ENCODE measurements around the gene EFNB1.
"Not testable (repeated sequence)": the region's sequence is repeated elsewhere in the genome, so short reads cannot be mapped to it uniquely, and the experiment has no call there.

The EFNB1 gene

DNA sequence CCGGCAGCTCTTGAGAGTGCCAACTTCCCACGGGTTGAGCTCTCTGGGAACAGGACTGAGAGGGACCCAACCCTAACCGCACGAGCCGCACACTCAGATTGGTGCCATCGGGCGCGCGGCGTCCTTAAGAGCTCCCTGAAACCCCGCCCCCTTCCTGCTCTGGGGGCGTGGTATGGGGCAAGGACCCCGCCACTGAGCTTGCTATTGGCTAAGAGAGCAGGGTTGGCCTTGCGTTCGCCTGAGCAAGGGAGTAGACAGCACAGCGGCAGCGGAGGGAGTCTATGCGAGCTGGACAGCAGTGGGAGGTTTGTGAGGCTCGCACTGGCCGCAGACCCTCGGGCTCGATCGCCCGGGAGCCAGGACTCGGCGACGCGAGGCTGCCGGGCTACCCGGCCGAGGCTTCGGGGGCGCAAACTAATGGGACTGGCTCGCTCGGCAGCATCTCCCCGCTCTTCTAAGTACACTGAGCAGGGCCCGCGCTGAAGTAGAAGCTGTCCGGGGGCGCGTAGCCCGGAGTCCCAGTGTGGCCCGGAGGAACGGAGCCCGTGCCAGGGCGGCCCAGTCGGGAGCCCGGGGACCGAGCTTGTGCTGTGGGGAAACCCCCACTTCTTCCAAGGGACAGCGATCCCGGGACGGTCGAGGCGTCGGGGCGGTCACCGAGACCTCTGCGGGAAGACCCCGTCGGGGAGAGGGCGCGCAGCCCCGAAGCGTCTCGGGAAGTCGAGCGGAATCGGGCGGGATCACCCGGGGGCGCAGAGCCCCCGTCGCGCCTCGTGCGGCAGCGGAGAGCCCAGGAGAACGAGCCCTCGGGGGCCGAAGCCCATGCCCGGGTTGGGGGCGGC, at the start of gene EFNB1:
Gene EFNB1 (plus strand): TSS at position 282 of the 842 bp plus-strand sequence. CDS start 756 bp downstream, outside the sequence.
- DNase-seq, result peak; percentile 73 to 85

DNA sequence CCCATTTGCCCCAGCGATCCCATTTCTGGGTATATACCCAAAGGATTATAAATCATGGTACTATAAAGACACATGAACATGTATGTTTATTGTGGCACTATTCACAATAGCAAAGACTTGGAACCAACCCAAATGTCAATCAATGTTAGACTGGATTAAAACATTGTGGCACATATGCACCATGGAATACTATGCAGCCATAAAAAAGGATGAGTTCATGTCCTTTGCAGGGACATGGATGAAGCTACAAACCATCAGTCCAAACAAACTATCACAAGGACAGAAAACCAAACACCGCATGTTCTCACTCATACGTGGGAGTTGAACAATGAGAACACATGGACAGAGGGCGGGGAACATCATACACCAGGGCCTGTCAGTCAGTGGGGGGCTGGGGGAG, 47.5 kb upstream of the EFNB1 start:
- not testable (repeated sequence) for DNase-seq

DNA sequence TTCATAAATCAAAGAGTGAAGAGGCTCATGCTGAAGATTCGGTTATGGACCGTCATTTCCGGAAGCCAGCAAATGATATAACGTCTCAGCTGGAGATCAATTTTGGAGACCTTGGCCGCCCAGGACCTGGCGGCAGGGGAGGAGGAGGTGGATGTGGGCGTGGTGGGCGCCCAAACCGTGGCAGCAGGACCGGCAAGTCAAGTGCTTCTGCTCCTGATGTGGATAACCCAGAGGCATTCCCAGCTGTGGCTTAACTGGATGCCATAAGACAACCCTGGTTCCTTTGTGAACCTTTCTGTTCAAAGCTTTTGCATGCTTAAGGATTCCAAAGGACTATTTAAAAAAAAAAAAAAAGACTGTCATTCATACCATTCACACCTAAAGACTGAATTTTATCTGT, 44.0 kb upstream of the EFNB1 start:
- no peak for DNase-seq

DNA sequence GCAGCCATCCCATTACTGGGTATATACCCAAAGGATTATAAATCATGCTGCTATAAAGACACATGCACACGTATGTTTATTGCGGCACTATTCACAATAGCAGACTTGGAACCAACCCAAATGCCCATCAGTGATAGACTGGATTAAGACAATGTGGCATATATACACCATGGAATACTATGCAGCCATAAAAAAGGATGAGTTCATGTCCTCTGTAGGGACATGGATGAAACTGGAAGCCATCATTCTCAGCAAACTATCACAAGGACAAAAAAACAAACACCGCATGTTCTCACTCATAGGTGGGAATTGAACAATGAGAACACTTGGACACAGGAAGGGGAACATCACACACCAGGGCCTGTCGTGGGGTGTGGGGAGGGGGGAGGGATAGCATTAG, 42.2 kb upstream of the EFNB1 start:
- DNase-seq, result not testable (repeated sequence)

DNA sequence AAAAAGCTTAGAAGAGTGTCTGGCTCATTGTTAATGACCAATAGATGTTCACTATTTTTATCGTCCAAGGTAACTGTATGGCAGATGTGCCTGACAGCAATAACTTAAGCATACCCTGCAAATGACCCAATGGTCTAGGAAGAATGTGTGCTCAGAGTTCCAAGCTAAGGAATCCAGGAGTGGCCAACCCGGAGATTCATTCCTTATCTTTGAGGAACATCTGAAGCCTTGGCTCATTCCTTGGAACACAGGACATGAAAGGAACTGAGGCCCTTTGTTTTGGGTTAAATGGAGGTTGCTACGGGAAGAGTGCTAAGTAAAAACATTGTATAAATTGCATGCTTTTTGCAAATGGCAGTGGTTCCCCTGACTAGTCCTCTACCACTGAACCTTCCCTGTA, 38.9 kb upstream of the EFNB1 start:
- DNase-seq, result no peak

DNA sequence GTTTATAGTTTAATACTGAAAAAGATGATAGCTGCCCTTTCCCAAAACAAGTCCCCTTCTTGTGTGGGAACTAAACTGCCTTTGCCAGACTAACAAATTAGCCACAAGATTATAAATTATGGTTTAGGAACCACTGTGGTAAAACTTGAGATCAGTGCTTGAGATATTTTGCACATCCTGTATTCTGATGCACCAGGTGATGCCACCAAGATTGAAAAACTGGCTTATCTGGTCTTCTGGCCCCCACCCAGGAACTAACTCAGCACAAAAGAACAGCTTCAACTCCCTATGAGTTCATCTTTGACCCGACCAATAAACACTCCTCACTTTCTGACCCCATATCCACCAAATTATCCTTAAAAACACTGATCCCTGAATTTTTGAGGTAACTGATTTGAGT, 36.7 kb upstream of the EFNB1 start:
- no peak for DNase-seq

DNA sequence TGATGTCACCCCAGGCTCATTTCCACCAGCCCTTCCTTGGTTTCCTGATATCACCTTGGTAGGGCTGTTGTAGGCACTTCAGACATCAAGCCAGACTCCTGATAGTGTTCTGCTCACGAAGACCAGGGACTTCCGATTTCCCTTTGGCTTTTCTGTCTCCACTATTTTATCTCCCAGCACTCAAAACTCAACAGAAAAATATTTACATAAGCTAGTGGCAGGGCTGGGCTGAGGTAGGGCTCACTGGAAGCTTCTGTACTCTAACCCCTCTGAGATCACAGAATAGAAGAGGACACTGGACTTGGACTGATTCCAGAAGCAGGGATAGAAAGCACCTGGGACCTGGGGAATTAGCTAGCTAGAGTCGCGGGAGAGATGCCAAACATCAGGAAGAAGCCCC, 34.4 kb upstream of the EFNB1 start:
- DNase-seq, result no peak

DNA sequence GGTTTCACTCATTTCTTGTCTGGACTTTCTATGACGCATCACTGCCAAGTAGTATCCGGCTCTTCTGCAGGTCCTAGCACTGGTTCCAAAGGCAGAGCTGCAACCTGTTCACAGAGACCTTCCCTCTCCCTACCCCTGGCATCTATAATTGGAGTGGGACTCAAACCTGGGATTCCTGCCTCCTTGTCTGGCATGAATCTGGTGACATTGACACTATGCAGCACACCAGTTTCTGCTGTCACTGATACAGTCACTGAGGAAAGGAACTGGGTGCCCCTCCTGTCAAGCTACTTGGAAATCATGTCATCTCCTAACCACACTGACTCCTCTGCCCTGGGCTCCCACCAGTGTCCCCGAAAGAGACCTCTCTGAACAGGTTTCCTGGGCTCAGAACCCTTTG, 33.1 kb upstream of the EFNB1 start:
- no peak for DNase-seq

DNA sequence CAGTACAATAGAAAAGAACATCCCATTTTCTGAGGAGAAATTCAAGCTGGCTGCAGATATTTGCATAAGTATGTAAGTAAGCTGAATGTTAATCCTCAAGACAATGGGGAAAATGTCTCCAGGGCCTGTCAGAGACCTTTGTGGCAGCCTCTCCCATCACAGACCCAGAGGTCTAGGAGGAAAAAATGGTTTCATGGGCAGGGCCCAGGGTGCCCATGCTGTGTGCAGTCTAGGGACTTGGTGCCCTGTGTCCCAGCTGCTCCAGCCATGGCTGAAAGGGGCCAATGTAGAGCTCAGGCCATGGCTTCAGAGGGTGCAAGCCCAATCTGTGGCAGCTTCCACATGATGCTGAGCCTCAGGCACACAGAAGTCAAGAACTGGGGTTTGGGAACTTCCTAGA, 30.4 kb upstream of the EFNB1 start:
- DNase-seq, result not testable (repeated sequence)

DNA sequence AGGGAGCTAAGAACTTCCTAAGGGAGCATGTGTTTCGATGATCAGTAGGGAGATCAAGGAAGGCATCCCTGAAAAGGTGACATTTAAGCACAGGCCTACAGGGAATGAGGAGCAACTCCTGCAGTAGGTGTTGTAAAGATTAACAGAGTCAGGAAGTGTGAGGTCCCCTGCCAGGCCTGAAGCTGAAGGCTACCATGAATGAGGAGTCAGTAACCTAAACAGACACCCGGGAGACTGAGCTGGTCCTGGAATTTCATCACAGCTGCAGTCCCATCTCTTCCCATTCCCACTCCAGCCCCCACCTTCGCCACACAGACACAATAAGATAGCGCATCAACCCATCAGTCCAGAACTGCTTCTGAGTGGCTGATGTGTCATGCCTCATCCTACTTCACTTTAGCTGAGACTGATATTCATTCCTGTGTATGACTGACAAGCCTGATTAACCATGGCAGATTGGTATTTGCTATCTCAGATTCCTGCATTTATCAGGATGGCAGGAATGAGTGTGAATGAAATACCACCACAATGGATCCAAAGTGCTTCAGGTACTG, 27.0 kb upstream of the EFNB1 start:
- DNase-seq, result no peak

DNA sequence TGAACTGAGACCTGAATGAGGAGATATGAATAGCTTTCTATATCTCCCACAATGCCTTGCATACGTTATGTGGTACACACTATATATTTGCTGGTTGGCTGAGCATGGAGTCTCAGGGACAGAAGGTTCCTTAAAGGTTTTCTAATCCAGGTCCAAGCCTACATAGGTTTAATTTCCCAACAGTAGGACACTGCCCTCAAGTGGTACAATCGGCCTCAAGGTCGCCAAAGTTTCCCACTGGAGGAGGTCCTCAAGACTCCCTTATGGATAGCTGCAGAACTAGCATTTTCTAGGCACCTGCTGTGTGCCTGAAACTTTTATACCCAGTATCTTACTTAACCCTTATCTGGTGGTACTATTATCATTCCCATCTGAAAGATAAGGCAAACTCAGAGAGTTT, 21.0 kb upstream of the EFNB1 start:
- no peak for DNase-seq

DNA sequence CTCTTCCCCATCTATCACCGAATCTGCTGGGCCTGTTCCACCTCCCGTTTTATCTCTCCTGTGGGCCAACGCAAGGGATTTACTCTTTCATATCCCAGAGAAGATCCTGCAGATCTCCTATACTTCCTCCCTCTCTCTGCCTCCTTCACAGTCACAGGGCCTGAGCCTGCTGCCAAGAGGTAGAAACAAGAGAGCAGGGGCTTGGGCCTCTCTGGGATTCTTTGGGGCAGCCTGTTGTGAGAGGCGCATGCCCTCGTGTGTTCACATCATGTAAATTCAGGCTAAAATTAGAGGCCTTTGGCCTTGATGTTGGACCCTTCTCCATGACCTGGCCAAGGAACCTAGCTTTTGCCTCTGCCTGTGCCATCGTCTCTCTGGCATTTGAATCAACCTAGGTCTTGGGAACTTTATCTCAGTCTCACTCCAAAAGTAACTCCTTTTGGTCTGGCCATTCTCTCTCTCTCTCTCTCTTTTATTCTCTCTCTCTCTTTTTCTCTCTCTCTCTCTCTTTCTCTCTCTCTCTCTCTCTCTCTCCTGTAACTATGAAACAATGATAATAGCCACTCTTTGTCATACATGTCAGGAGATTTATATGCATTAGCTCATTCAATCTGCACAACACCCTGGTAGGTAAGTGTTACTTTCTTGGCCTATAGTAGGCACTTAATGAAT, 20.0 kb upstream of the EFNB1 start:
- DNase-seq, result no peak

DNA sequence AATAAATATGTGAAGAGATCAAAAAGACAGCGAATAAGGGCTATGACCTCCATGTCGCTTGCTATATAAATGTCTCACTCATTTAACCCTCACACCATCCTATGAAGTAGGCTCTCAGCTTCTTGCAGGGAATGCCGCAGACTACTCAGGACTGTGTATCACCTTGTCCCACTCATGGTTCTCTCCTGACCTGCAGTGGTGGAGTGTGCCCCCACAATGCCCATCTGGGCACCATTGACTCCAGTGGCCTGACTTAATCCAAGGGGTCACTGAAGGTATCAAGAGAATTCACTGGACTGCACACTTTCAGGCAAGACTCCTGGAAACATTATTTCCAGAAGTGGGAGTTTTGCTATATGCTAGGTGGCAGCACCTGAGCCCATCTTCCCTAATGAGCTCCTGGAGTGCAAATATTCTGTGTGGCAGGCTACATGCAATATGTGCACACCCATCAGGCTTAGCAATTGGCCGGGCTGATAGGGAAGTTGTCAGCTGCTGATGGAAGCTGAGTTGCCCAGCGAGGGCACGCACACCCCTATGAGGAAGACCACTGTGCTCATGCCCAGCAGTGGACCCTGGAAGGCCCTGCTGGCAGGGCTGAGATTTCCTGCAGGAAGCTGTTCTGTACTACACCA, 8.2 kb upstream of the EFNB1 start:
- DNase-seq, result no peak

DNA sequence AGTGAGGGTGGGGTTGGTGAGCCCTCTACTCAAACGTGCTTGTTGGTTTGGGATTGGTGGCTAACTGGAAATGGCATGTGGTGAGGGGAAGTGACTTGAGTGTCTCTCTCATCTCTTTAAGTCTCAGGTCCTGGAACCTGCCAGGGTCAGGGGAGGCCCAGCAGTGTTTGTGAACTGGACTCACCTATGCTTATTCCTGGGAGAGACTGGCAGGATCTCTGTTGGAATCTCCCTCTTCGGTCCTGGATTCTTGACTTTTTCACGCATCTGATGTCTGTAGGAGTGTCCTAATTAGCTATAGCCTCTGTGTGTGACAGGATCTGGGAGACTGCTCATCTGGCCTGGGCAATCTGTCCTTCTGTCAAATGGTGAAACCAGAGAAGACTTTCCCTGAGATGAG, 7.2 kb upstream of the EFNB1 start:
- DNase-seq, result no peak

DNA sequence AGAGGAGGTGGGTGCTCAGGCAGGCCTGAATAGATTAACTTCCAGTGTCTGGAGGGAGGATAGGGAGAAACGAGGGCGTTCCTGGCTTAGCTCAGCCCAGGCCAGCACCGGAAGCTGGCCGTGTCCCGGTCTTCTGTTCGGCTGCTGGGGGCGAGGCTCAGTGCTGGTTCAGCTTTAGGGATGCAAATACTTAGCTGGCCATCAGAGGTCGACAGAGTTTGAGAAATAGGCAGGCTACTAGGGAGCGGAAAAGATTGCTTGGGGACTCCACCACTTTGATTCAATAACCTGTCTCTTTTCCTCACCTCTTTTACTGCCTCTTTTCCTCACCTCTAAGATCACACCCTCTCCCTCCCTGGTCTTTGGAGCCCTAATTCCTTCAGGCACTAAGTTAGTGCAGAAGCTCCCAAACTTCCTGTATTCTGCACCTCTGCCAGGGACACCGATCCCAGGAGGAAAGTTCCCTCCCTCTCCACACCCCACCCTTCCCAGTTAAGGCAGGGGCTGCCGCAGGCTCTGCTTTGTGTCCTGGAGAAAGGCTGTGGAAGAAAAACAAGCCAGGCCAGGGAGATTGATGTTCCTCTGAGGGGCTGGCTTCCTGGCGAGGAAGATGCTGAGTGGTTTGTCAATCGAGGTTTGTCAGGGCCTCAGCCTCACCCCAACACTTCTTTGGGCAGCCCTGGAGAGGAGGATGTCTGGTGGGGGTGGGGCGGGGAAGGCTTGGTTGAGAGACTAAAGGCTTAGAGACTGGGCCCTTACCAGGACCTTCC, 6.0 kb upstream of the EFNB1 start:
- DNase-seq, result no peak

DNA sequence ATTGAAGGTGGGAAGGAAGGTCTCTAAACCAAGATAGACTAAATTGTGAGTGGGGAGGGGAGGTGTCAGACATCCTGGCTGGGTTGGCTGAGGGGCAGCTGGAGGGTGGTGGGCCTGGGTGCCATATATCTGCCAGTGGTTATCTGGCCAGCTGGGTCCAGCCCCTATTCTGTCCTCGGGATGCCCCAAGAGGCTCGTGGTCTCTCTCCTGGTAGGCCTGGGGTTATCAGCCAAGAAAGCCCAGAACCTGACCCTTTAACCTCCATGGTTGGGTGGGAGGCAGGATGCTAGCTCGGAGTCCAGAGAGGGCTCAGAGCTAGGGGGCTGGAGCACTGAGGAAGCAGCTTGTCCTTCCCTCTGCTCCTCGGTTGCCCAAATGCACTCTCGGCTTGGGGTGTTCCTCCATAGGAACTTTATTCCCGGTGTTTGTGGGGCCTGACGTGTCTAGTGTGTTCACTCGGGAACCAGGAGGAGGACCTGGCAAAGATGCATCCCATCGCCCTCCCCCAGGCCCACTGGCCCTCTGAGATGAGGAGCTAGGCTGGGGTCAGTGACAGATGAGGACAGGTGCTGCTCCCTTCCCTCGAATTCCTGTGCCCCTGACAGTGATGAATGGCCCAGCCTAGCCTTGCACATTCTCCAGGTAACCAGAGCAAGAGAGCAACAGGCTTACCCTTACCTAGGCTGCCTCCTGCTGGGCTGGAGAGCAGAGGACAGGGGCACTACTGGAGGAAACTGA, 5.2 kb upstream of the EFNB1 start:
- no peak for DNase-seq

DNA sequence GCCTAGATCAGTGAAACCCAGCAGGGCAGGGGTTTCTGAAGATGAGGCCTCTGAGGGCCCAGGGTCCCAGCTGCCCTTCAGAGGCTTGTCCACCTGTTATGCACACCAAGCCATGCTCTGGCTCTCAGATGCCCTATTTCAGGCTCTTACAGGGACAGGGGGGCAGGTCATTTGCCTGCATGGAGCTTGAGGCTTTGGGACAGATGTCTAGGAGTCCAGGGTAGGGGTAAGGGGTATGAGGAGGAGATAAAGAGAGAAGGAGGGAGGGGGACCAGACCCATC, 4.7 kb upstream of the EFNB1 start:
- DNase-seq, result no peak

DNA sequence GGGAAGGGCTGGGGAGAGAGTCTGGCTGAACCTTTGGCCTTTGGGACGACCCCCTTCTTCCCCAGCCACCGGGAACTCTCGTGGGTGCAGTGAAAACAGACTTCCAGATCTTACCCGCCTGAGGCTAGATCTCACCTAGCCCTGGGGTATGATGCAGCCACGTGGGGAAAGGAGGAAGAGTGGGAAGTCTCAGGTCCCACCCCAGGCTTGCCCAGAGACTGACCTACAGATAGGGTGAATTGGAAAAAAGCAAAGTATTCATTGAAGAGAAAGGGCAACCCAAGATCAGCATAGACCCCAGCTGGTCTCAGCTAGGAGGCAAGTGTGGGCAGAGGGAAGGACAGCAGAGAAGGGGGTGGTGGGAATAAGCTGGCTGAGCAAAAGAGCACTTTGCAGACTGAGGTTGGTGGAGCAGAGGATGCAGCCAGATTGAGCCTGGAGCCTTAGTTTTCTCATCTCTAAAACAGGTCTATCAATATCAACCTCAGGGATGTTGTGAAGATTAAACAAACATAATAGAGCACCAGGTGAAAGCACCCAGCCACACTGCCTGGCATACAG, 4.2 kb upstream of the EFNB1 start:
- no peak for DNase-seq

DNA sequence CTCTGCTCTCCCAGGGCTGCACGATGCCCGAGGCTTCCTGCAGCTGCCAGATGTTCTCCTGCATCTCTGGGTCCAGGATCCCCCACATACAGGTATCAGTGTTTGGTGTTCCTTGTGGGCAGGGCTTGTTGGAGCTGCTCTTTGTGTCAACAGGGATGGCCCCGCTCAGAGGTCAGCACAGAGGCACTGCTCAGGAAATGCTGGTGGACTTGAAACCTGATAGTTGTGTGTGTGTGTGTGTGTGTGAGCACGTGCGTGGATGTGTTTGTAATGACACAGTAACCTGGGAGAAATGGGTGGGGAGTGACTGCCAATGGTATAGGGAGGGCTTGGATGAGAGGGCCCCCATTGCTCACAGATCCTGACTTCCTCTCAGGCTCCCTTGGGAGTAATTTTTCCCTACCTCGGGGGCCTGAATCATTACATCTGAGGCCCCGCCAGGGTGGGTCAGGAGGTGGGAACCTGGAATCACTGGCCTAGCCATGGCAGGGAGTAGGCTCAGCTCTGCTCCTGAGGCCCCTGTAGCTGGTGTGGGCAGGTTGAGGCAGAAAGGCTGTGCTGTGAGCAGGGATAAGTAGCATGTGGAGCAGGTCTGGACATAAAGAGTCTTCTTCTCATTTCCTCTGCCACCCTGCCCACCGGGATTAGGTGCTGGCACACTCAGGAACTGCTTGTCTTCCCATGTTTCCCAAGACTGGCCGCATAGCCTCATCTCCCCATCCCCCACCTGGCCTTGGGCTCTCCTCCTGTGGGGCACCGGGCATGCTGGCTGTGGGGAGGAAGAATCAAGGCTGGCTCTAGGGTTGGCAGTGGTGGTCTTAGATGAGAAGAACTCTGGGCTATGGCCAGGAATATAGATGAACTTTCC, 2.5 kb upstream of the EFNB1 start:
- DNase-seq, result no peak

DNA sequence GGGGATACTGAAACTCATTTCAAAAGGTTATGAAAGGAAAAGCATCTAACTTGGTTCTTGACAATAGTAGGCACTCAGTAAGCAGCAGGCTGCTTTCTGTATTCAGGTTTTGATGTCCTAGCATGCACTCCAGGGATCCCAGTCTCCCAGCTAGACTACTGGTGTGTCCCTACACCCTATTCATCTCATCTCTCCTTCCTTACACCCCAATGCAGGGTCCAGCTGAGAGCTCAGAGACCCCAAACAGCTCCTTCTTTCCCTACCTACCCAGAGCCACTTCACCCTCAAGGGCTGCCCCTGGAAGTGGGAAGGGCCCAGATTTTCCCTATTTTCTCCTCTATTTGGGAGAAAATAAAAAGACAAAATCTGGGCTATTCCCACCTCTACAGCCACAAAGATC, 1.6 kb upstream of the EFNB1 start:
- no peak for DNase-seq

Measured in stimulated activated CD4-positive, alpha-beta T cell treated with anti-CD3 and anti-CD28 coated beads, Interleukin-4, amount 100 ng/mL, for 4 hours (primary cell).